Osteocyte (in vitro differentiated cells): ENCODE measurements around the gene KCNQ5. TPM values are rescaled to one million over a fixed set of nuclear protein-coding genes. Genes with fewer than 3 reads are reported as not detected.

Experiments
- microRNA-seq: library from miRNA; unstranded; fragments of <30 nt; microRNA quantifications from one replicate; pipeline ENCODE4 v1.1.0, GENCODE V29; 2020; ENCODE audit not compliant: unreplicated experiment
- total RNA-seq: library from RNA; stranded (reverse); gene quantifications from 2 replicates; pipeline ENCODE4 v1.2.1, GENCODE V29; 2021

Gene KCNQ5
- total RNA-seq, 1 donor from 2014 or later = 7.2 TPM

Small RNA genes within 50 kb of the gene (microRNA-seq; reads per million reads assigned to microRNA genes)
- not detected for gene MIR4282
